Right kidney (tissue), 1 donor: Measurements from ENCODE around the gene B3GNT2.
"Not testable (repeated sequence)": the region's sequence is repeated elsewhere in the genome, so short reads cannot be mapped to it uniquely, and the experiment has no call there.

Experiments
- DNase-seq: peaks from one replicate; pipeline ENCODE4 v3.0.0-alpha.2; 2016

The B3GNT2 gene

DNA sequence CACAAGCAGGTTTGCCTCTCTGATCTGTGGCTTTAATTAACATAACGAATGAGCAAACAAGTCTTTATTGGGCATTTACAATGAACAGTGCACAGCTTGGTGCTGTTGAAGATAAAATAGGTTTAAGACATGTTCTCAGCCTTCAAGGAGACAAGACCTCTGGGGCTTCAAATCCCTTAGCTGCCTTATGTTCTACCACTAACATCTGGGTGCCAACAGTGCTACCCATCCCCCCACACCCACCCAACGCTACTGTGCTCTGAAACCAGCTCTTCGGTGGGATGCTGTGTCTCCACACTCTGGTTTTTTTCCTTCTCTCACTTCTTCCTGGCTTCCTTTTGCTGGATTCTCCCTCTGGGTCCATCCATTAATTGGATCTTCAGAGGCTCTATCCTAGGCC, 14.1 kb upstream of the B3GNT2 start:
- no peak for DNase-seq

DNA sequence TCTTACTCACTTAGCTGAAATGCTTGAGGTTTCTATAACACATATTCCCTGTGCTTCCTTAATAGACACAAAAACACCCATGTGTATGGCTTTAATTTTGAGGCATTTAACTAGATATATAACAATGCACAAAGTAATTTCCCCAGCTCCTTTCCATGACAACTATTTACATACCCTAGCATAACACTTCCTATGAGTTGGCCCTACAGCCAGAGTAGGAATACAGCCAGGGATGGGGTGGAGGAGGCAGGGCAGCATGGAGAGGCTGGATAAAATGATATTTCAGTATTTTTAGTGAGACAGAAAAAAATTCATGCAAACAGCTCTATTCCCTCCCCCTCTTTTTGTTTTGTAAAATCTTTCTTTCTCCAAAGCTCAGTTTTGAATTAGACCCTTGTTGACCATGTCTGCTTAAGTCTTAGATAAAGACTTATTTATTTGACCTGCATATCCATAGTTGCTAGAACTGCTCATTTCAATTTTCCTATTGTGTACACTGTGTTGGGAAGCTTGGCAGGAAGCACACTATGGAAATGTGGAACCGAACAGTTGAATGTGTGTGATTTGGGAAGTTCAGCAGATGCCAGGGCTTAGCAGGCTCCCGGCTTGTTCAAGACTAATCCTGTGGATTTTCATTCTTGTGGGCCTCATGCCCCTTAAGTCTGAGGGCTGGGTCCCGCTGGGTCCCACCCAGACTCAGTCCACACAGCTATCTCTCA, 11.2 kb upstream of the B3GNT2 start:
- DNase-seq, result no peak

GRCh38 chr2:62185475-62186155, 10.3 kb upstream of the B3GNT2 start:
- no peak for DNase-seq

DNA sequence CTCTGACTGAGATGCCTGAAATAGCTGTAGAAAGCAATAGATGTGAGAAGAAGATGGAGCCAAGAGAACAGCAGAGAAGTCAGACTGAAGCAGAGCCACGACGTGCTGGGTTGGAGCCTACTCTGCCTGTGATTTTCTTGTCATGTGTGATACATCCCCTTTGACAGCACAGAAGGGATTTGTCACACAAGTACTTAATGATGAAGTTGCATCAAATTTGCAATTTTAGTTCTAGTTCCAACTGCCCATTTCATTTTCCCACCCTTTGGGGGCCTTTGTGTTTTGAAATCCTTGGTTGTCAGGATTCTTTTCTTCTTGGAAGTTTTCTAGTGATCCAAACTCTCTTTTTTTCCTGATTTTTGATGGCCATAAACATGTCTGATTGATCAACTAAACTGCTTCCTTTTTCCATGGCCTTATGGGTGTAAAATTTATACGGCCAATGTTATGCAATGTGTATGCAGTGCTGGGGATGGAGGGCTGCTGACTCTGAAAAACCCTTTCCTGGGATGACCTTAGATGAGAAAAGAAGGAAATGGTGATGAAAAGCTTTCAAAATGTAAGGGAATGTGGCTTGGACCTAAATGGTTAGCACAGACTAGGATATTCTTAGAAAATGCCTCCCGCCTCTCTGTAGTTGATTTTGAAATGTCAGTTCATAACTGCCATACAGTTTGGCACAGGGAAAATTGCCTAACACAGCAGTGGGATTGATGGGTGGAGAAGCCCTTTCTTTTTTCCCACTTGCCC, 9.6 kb upstream of the B3GNT2 start:
- no peak for DNase-seq

DNA sequence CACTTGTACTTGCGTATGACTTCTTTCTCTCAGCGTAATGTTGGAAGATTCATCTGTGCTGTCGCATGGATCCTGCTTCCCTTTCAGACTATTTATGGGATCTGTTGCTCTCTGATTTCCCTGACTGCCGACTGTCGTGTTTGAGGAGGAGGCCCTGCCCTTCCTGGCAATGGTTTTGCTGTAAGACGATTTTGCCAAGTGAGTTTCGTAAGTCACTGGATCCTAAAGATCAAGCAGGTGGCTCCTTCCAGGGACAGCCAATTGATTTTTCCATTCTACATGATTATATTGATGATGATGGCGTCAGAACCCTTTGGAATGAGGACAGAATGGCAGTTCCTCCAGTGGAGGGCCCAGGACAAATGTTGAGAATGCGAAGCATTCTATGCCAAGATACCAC, 8.7 kb upstream of the B3GNT2 start:
- DNase-seq, result no peak

- DNase-seq, result no peak
Measured at GRCh38 chr2:62188416-62188815, 7.5 kb upstream of the B3GNT2 start.

DNA sequence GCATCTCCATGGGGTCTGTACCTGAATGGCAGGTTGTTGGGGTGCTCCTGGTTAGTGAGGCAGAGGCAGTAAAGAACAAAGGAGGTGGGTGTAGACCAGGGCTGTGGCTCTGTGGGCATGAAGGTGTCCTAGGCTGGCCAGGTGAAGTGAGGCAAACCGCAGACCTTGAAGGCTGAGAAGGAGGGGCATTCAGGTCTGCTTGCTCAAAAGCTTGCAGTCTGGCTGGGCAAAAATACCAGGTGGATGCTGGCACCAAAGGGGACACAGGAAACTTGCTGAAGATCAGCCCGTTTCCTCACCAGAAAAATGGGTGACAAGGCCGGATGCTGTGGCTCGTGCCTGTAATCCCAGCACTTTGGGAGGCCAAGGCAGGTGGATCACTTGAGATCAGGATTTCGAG, 6.7 kb upstream of the B3GNT2 start:
- no peak for DNase-seq

- no peak for DNase-seq
Measured at GRCh38 chr2:62192811-62193210, 3.1 kb upstream of the B3GNT2 start.

DNA sequence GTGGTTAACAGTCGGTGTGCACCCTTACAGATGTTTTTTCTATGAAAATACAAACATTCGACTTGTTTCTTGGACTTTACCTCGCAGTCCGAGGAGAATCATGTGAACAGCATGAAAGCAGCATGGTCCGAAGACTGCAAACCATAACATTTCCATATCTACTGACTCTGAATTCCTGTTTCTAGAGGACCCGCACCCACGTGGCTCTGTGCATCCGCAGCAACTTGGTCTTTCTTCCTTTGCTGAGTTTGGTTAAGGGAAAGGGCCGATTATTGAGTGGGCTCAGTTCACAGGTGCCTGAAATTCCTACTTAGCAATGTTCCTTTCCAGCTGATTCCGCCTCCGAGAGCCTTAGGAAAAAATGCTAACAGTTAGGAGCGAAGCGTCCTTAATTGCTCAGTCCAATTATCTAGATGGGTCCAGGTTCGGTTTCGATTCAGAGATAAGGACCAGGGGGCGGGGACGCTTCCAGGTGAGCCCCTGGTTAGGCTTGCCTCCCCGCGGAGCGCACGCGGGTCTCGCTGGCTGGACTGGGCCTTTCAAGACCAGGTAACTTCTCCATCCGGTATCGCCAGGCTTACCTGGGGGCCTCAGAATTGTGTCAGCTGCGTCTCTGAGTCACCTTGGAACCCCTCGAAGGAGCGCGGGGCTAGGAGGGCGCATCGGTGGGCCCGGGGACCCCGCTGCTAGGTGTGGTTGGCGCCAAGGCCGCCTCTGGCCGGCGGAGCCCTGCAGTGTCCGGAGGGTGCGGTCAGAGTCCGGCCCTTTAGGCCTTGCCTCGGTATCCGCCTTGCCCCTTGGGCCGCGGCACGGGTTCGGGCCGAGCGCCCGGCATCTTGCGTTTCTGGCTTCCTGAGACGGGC, 1.1 kb upstream of the B3GNT2 start:
- DNase-seq, result no peak

DNA sequence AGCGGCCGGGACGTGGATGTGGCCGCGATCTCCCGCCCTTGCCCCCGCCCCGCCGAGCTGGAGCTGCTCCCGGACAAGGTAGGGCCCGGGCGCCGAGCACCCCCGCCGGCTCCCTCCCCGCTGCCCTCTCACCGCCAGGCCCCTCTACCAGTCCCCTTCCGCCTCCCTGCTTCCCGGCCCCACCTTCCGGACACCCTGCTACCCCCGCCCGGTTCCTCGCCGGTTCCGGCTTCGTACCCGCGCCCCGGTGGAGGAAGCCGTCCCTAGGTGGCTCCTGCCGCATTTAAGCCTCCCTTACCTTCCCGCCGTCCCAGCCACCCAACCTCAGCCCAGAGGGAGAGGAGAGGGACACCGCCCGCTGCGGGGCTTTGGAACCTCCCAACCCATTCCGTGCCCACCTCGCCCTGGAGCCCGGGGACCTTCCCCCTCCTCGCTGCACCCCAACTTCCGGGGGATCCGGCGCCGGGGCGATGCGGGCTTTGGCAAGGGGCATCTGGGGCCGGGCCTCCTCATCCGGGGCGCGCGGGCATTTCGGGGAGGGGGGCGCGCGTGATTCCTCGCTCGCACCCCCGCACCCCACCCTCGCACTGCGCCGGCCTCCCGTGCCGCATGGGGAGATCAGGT, 475 bp downstream of the B3GNT2 start:
- DNase-seq, result peak; percentile 78

- DNase-seq, result peak; percentile 48
Measured at GRCh38 chr2:62197011-62197924, 1.4 kb downstream of the B3GNT2 start.

- no peak for DNase-seq
Measured at GRCh38 chr2:62197925-62198633, 2.2 kb downstream of the B3GNT2 start.

- DNase-seq, result not testable (repeated sequence)
Measured at GRCh38 chr2:62198854-62199253, 2.9 kb downstream of the B3GNT2 start.

DNA sequence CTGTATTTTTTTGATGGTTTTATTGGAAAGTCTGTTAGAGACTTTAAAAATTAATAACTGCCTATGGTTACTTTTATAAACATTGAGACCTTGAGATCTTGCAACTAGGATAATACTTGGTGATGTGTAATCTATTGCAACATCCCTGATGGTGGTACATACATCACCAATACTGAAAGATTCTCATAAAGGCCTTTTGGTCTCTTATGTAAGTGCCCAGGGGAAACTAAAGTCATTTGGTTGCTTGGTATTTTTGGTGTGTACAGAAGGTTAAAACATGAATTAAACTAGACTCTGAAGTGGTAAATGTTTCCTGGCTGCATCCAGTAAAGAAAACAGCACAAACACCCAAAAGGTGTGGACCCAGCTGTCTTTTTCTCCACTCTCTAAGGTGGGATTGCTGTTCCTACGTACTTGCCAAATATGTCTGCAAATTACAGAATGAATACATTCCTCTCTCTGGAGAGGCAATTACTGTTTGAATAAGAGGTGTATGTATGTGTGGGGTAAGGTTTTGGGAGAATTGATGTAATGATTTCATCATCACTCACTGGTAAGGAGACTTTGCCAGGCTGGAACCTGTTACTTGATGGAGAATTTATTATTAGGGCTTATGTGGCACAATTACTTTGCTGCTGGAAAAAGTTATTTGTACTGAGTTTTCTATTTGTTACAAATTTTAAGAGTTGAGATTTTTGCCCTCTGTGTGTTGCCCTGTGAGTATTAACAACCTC, 3.6 kb downstream of the B3GNT2 start:
- DNase-seq, result no peak

- no peak for DNase-seq
Measured at GRCh38 chr2:62200291-62200841, 4.5 kb downstream of the B3GNT2 start.

GRCh38 chr2:62200868-62201267, 5.0 kb downstream of the B3GNT2 start:
- DNase-seq, result no peak

DNA sequence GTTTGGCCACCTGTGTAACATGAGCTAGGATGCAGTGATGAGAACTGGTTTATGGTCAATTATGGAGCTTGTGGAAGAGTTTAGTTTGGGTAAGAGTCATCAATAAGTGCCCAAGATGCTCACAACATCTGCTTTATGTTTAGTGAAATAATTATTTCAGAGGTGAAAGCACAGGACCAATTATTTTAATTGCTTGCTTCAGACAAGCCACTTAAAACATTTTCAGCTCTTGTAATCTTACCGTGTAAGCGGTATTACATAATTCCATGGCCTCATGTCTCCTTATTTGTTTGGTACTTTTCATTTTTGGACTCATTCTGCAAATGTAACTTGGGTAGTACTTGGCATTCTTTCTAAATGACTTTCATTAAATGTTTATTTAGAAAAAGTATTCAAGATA, 5.4 kb downstream of the B3GNT2 start:
- no peak for DNase-seq

- DNase-seq, result no peak
Measured at GRCh38 chr2:62202019-62202722, 6.3 kb downstream of the B3GNT2 start.

- no peak for DNase-seq
Measured at GRCh38 chr2:62202729-62203128, 6.8 kb downstream of the B3GNT2 start.
